Fibroblast of lung (primary cell): ENCODE results near the gene SFT2D3.

Experiments
- EZH2 ChIP-seq: IDR thresholded peaks from 2 replicates; pipeline ENCODE4 v1.5.1; 2012; ENCODE audit warnings: low read length, control low read depth, mild to moderate bottlenecking; ENCODE audit errors: missing control alignments
- TF ChIP-seq, protein P1 (sequence below), 2 donors: IDR thresholded peaks in 1 of 2; conservative IDR thresholded peaks in 1 of 2; 1 replicate in 1 of 2; 2 replicates in 1 of 2; pipeline ENCODE4 v1.5.1; 2011 to 2012; ENCODE audit warnings: low read length in 2 of 2, control low read depth in 1 of 2, inconsistent platforms in 1 of 2, low read depth in 1 of 2, mild to moderate bottlenecking in 1 of 2

DNA sequence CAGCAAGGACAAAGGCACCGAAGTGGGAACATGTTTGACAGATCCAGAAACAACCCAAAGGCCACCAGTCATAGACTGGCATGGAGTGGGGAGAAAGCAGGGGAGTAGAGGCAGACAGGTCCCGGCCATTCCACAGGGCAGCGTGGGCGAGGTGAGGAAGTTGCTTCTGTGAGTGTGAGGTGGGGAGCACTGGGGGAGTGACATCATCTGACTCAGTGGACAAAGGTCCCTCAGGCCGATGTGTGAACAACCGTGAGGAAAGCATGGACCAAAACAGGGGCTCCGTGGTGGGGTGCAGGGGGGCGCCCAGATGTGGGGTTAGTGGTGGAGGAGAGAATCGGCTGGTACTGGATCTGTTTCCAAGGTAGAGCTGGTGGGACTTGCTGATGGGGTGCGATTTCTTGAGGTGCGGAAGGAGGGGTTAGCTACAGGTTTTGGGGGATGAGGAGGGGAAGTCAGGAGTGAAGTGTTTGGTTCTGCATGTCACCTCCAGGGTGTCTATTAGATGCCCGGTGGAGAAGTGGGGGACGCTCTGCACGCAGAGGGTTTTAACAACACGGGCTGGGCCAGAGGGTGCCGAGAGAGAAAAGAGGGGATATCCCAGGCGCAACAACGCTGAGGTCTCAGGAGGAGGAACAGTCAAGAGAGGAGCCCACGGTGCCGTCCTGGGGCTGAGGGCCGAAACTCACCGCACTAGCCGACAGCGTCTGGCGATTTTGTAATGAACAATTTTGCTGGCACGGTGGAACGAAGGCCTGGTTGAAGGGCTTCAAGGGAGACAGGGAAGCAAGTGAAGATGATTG, 2.5 kb upstream of the SFT2D3 start:
- TF ChIP-seq, protein P1, sequence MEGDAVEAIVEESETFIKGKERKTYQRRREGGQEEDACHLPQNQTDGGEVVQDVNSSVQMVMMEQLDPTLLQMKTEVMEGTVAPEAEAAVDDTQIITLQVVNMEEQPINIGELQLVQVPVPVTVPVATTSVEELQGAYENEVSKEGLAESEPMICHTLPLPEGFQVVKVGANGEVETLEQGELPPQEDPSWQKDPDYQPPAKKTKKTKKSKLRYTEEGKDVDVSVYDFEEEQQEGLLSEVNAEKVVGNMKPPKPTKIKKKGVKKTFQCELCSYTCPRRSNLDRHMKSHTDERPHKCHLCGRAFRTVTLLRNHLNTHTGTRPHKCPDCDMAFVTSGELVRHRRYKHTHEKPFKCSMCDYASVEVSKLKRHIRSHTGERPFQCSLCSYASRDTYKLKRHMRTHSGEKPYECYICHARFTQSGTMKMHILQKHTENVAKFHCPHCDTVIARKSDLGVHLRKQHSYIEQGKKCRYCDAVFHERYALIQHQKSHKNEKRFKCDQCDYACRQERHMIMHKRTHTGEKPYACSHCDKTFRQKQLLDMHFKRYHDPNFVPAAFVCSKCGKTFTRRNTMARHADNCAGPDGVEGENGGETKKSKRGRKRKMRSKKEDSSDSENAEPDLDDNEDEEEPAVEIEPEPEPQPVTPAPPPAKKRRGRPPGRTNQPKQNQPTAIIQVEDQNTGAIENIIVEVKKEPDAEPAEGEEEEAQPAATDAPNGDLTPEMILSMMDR (conservative IDR thresholded peaks at IDR 0.05 in 1 of 2, IDR thresholded peaks at IDR 0.05 in 1 of 2; ENCODE audit: low read depth in 1 of 2, low read length in 2 of 2), result no peak
- no peak for TF ChIP-seq EZH2
